ENCODE data around the gene CATSPER1.
A peak's percentile ranks its signal among the peaks of the same experiment; 100 is the strongest.

CATSPER1 gene

DNA sequence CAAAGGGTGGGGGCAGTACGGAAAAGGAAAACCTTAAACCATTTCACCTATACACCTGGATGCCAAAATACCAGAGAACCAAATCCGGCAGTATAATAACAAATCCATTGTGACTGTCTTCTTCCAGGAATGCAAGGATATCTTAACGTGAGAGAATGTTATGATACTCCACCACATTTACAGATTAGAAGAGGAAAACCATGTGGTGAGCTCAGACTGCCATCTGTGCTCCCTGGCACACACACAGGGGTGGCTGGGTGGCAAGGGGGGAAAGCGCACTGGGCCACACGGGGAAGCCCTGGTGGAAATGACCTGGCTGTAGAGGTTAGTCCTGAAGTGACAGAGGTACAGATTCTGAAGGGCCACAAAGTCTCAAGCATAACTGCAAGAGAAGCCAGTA, 34.2 kb downstream of the CATSPER1 start:
- DNase-seq, result no peak

DNA sequence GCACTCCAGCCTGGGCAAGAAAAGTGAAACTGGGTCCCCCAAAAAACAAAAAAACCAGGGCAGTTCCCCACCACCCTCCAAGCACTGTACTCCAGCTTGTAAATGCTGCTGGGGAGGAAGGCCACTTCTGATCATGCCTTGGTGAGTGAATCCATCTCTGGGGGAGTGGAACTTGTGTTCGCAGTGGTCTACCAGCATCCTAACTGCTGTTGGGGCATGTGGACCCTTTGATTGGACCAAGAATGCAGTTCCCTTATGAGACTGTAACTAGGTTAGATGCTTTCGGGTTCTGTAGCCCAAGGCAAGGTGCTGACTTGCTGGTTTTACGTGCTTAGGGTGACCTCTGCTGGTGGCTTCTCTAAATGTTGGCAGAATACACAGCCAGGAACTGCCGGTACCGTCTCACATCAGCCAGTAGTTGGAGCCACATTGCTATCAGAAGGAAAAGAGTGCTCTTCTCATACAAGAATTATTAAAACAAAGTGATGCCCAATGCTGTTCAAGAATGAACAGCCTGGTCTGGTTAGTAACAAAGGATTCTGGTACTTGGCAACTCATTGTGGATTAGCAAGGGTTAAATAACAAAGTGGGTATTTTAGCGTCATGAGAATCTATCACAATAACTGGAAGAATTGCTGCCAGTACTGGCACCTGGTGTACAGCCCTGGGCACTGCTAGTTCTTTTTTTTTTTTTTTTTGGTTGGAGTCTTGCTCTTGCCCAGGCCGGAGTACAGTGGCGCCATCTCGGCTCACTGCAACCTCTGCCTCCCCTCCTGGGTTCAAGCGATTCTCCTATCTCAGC, 37.3 kb downstream of the CATSPER1 start:
- DNase-seq, result peak; percentile 93

DNA sequence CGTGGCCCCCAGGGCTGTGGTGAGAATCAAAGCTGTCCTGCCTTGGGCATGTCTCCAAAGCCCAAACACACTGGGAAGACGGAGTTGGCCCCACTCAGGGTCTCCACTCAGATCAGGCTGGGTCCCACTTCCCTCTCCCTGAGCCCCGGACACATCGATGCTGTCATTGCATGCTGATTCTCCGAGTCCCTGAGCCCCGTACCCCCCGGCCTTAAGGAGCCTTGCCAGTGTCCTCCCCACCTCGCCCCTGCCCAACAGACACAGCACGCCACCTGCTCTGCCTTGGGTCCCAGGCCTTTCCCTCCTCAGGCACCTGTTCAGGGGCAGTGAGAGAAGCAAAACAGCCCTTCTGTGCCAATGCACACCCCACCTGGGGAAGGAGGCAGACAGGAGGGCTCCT, 38.9 kb downstream of the CATSPER1 start:
- DNase-seq, result no peak

DNA sequence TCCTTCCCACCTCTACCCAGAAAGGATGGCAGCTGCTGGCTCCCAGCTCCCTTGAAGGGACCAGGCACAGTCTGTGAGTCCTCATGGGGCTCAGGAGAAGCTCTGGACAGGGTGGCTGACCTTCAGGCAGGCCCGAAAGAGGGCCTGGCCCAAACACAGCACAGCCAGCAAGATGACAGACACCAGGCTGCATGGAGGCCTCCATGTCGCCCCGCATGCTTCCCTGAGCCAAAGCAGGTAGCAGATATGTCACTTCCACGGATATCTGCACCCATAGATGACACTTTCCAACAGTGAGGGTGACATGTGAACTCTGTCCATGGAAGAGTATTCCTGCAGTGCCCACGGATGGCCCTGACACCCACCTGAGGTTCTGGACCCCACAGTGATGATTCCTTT, 42.7 kb downstream of the CATSPER1 start:
- no peak for DNase-seq

DNA sequence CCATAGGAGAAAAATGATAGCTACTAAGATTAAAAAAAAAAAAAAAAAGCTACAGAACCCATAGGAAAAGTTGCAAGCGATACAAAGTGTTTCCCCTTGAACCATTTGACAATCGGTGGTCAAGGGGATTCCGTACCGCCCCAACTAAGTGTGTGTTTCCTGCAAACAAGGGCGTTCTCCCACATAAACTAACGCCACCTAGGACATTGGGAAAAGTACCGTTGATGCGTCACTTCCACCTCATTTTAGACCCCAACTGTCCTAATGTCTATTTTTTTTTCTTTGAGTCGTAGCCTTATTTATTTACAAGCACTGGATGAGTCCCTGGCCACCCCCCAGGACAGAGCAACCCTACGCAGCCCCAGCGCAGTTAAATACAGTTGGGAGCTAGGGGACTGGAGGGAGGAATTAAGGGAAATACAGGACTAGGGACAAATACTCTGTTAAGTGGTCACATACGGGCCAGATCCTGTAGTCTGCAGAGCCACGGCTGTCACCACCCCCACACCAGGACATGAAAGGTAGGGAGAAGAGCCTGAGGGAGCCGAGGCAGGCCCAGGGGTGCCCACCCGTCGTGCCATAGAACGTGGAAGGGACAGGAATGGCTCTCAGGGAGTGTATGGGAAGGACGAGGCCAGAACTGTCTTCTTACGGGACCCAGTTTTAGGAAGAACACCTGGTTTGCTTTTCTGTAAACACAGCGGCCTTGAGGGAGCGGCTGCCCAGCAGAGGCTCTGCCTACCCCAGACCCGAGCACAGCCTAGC, 43.3 kb downstream of the CATSPER1 start:
- no peak for DNase-seq

DNA sequence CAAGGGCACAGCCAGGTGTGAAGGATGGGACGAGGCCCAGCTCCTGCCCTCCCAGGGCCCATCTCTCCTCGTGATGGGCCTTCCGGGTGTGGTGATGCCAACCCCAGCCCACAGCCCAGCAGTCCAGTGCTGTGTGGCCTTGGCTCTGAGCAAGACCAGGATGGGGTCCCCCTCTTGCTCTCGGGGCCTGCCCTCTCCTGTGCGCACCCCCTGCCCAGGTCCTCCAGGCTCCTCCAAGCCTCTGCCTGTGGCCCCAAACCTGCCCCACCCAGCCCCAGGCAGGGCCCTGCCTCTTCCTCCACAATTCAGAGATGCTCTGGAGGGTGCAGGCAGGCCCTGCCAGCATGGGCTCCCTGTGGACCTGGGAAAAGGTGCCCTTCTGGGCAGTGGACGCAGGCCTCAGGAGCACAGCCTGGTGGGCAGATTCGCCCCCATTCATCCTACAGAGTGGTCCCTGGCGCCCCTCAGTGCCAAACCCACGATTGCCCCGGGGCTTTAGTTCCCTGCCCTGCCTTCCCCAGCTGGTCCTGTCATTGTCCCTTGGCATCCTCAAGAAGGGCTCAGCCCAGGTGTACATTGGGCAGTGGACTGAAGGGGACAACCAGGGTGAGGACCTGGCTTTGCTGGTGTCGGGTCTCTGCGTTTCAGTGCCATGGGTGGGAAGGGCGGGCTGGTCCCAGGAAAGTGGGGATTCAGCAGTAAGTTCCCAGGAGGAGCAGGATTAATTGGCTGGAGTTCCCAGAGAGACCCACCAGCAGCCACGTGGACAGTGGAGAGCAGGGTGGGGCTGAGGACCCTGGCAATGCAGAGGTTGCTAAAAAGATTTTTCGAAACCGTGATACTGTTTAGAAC, 44.1 kb downstream of the CATSPER1 start:
- no peak for DNase-seq

DNA sequence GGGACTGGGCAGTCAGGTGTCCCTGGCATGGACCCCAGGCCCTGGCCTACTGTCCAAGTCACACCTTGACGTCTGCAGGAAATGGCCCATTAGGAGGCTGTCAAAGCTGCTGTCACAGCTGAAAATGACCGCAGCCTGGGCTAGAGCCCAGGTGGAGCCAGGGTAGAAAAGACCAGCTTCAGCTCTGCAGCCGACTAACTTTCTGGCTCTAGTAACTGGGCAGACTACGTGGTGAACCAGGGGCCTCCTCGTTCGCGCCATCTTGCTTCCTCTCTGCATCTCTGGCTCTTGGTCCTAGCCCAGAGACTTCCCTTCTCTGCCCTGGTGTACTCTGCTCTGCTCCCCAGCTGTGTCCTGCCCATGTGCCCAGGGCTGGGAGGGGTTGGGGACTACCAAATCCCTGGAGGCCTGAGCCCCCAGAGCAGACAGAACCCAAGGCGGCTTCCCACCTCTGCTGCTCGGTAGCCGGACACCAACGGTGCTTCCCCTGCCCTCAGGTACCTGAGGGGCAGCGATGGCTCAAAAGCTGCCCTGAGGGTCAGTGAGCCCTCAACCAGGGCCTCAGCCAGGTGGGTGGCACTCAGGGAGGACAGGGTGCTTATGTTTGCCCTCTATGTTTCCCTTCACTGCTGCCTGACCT, 45.1 kb downstream of the CATSPER1 start:
- no peak for DNase-seq

DNA sequence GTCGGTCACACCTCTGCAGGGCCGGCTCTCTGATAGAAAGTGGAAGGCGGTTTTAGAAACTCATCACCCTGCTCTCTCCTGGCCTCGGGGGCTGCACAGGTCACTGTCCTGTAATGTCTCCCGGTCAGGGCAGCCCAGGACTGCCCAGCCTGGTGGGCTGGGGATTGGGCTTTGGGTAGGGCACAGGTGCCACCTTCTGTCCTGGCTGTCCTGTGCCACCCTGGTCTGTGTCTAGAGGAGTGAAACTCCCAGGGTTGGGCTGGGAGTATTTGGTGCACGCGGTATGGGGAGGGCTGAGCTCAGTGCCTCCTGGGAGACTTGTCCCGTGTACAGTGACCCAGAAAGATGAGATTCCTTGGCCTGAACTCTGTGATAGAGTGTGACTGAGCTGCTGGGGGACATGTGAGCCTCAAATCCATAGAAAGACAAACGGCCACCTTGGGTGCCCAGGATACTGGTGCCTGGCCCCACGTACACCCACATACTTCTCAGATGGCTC, 47.0 kb downstream of the CATSPER1 start:
- no peak for DNase-seq

DNA sequence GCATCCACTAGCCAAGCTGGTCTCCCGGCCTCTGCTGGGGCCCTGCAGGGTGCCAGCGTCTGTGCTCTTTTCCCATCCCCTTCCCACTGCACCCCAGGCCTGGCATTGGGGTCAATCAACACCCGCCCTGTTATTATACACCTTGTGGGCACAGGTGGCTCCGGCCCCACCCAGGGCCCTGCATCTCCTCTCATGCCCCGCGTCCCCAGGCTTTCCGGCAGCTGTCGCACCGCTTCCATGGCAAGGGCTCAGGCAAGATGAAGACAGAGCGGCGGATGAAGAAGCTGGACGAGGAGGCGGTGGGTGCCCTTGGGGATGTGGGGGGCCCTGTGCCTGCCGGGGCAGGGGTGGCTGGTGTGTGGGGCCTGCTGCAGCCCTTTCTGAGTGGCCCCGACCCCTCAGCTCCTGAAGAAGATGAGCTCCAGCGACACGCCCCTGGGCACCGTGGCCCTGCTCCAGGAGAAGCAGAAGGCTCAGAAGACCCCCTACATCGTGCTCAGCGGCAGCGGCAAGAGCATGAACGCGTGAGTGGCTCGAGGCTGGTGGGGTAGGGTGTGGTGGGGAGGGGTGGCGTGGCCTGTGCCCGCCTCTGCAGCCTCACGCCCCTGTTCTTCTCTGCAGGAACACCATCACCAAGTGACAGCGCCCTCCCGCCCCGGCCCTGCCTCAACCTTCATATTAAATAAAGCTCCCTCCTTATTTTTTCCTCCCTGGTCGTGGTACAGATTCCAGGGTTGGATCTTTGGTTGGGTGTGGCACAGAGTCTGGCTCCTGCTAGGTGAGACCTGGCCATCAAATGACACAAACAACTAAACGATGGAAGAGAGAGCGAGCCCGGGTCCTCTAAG, 47.7 kb downstream of the CATSPER1 start:
- DNase-seq, result no peak

DNA sequence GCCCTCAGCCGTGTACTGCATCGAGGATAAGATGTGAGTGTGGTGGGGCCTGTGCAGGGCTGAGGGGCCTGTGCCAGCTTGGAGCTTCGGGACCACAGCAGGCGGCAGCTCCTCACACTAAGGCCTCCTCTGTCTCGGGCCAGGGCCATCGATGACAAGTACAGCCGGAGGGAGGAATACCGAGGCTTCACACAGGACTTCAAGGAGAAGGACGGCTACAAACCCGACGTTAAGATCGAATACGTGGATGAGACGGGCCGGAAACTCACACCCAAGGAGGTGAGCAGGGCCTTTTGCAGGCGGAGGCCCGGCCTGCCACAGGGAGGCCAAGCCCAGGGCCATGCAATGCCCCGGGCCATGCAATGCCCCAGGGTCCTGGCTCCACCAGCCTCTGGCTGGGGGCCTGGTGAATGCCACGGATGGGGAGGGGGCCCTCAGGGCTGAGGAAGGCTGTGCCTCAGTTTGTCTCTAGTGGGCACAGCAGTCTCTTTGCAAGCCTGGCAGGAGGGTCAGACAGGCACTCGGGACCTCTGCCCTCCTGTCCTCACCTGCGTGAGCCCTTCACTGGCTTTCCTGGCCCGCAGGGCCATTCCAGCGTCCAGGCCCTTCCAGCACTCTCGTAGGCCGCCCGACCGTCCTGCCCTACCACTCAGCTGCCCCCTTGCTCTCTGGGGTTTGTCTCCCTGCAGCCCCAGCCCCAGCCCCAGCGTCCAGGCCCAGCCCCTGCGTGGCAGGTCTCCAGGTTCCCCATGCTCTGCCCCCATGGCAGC, 48.5 kb downstream of the CATSPER1 start:
- DNase-seq, result no peak

DNA sequence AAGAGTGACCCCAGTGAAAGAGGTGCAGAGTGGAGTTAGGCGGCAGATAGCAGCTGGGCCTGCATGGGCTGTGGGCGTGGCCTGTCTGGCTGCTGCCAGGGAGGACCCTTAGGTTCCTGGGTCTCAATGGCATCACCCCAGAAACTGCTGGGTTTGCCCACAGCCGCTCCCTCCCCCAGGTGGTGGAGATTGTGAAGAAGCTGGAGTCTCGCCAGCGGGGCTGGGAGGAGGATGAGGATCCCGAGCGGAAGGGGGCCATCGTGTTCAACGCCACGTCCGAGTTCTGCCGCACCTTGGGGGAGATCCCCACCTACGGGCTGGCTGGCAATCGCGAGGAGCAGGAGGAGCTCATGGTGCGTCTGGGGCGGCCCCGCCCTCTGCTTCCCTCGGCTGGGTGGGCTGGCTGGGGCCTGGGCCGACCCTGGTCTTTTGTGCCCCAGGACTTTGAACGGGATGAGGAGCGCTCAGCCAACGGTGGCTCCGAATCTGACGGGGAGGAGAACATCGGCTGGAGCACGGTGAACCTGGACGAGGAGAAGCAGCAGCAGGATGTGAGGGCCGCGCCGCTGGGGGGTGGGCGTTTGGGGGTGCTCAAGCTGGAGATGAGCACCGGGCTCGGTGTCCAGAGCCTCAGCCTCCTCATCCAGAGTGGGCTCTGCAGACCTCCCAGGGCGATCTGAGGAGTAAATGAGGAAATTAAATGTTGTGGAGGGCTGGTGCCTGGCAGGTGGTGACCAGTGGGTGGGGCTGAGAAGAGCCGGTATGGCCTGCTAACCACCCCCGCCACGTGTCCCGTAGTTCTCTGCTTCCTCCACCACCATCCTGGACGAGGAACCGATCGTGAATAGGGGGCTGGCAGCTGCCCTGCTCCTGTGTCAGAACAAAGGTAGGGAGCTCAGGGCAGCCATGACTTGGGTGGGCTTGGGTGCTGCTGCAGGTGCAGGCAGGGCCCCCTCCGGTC, 49.8 kb downstream of the CATSPER1 start:
- DNase-seq, result no peak

DNA sequence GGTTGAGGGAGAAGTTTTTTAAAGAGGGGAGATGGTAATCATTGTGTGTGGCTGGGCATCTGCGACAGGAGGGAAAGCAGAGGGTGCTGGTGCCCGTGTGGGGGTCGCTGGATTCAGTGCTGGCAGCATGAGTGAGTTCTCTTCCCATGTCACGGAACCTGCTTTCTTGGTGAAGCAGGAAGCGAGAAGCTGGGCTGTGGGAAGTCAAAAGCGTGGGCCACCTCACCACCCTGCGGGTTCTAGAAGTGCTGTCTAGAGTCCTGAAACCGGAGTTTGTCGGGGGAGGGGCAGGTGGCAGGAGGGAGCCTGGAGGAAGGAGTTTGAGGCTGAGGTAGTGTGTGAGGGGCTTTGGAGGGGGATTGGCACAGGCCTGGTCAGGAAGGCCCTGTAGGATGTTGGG, 50.5 kb downstream of the CATSPER1 start:
- DNase-seq, result no peak

DNA sequence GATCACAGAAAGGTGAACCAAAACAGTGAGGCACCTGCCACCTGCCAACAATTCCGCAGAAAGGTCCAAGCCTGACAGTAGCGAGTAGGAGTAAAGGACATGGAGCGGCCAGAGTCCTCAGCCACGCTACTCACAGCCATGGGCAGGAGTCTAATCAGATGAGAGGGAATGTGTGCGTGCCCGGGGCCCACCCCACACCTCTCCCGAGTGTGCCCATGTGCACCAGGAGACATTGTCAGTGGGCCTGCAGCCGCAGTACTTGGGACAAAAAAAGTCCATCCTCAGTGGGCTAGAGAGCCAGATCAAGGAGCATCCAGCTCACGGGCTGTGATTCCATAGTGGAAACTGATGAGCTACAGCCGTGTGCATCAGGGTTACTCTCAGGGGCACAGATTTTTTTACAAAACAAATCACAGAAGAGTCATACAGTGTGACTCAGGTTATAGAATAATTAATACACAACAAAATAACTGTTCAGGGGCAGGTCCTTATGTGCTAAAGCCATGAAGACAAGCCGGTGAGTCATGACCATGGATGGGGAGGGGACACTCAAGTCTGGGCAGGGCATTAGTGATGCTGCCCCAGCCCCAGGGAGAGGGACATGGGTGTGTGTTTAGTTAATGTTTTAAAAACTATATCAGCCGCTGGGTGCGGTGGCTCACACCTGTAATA, 52.7 kb downstream of the CATSPER1 start:
- no peak for DNase-seq

DNA sequence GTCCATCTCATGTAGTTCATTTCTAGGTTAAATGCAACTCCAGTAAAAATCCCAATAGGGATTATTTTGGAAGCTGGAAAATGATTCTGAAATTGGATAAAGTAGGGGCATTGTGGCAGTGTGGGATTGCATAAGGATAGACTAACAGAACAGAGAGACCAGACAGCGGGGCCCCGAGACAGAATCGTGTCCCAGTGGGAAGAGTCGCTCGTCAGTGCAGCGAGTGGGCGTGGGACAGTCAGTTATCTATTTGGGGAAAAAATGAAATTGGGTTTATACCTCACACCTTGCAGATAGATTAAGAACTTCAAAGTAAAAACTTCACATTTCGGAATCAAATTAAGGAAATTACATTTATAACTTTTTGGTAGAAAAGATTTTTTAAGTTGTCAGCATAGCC, 54.2 kb downstream of the CATSPER1 start:
- DNase-seq, result no peak

DNA sequence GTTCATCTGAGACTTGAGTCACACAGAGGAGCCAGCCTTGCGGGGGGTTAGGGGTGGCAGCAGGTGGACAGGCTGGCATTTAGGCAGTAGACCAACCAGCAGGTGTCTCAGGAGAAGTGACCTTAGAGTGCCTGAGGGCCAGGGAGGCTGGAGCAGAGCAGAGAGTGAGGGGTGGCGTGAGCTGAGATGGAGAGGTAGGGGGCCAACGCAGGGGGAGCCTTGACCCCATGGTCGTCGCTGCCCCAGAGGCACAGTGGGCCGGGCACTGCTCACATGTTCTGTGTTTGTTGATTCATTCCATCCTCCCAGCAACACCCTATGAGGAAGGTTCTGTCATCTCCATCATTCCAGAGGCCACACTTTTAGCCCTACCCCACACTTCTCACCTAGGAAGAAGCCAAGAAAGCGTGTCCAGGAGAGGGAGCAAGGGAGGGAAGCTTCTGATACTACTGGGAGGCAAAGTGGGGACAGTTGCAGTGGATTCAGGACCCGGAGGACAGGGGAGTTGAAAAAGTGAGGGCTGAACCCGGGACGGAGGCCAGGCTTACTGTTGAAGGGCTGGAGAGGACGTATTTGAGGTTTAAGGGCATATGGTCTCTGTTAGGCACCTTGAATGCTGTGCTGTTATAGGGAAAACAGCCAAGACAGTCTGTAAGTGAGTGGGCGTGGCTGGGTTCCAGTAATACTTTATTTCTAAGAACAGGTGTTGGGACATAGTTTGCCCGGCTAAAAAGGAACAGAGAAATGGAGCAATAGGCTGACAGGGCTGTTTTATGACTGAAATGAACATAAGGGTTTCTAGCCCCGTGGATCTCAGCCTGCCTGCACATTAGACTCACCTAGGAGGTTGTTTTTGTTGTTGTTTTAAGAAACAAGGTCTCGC, 57.4 kb downstream of the CATSPER1 start:
- no peak for DNase-seq

DNA sequence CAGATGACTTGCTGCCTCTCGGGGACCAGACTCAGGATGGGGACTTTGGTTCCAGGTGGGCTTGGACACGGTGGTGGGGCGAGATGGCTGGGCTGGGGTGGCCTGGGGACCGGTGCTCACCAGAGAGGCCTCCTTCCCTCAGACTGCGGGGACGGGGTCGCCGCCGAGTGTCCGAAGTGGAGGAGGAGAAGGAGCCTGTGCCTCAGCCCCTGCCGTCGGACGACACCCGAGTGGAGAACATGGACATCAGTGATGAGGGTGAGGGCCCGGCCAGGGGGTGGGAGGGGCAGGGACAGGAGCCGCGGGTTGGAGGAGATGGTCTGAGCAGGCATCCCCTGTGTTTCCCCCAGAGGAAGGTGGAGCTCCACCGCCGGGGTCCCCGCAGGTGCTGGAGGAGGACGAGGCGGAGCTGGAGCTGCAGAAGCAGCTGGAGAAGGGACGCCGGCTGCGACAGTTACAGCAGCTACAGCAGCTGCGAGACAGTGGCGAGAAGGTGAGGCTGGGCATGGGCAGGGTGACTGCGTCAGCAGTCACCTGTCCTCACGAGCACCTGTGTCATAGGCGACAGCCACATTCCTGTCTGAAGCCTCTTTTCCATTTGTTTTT, 58.8 kb downstream of the CATSPER1 start:
- DNase-seq, result no peak
